Kidney glomerular epithelial cell (primary cell): ENCODE data around the gene CPXM1.

Experiments used
- DNase-seq: peaks from one replicate; lab custom pipeline; 2025; lab: John Stamatoyannopoulos, UW

CPXM1 gene

GRCh38 chr20:2748551-2749342 is 51.7 kb downstream of the CPXM1 start:
- no peak for DNase-seq

GRCh38 chr20:2747676-2748235 is 52.7 kb downstream of the CPXM1 start:
- DNase-seq, result no peak

- no peak for DNase-seq
Observed at GRCh38 chr20:2746636-2747265, 53.7 kb downstream of the CPXM1 start.

- DNase-seq, result no peak
Observed at GRCh38 chr20:2745936-2746635, 54.3 kb downstream of the CPXM1 start.

GRCh38 chr20:2745060-2745910 is 55.1 kb downstream of the CPXM1 start:
- no peak for DNase-seq
